Measurements from ENCODE around the gene PAX2.
A peak's percentile ranks its signal among the peaks of the same experiment; 100 is the strongest.
"Not testable (repeated sequence)": the region's sequence is repeated elsewhere in the genome, so short reads cannot be mapped to it uniquely, and the experiment has no call there.

Gene PAX2

GRCh38 chr10:100744987-100745881 is at the start of gene PAX2:
TSS of gene PAX2 (plus strand) at chr10:100745582. CDS start at chr10:100746261, 679 bp downstream.
- Mint-ChIP-seq H3K4me3 (peak within 1 kb of the TSS; percentile 48), H3K4me1 (peaks cover 55% of the 10 kb centered on the region), H3K36me3 (no peaks in the 10 kb centered on the region), H3K27ac (no peak within 1 kb of the TSS), H3K9me3 (no peaks in the 10 kb centered on the region)
- ATAC-seq (no peak), DNase-seq (ENCODE audit: low spot score in 2 of 2) (no peak)

GRCh38 chr10:100696477-100696901 is 48.9 kb upstream of the PAX2 start:
- no peak for DNase-seq (ENCODE audit: low spot score in 2 of 2)
- Mint-ChIP-seq H3K36me3 (no peaks in the 10 kb centered on the region), H3K27ac (peak overlapping the region; percentile 32), H3K4me1 (peaks cover 6% of the 10 kb centered on the region), H3K4me3 (peak overlapping the region; percentile 31), H3K9me3 (no peaks in the 10 kb centered on the region)
- peak; percentile 88 for ATAC-seq

DNA sequence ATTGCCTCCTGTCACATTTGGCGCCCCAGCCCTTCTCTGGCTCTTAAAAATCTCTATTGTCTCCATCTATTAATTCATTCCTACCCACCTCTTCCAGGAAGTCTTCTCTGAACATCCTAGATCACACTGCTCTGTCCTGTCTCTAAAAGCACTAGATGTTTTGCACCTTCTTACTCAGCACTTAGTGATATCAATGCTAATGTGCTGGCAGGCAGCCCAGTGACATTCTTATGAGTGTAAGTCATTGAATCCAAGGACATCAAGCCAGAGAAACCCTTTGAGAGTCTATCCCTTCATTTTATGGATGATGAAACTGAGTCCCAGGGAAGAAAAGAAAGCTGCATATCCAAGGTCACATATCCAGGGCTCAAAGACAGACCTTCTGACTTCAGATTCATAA is 48.3 kb upstream of the PAX2 start:
- Mint-ChIP-seq H3K9me3 (no peaks in the 10 kb centered on the region), H3K4me3 (no peak overlapping the region), H3K4me1 (peaks cover 6% of the 10 kb centered on the region), H3K36me3 (no peaks in the 10 kb centered on the region), H3K27ac (no peak overlapping the region)
- ATAC-seq, result peak; percentile 71
- DNase-seq (ENCODE audit: low spot score in 2 of 2), result no peak

GRCh38 chr10:100697631-100698030 is 47.8 kb upstream of the PAX2 start:
- no peak for ATAC-seq

GRCh38 chr10:100701704-100702103 is 43.7 kb upstream of the PAX2 start:
- not testable (repeated sequence) for H3K4me3 Mint-ChIP-seq; H3K4me1 Mint-ChIP-seq; H3K36me3 Mint-ChIP-seq; ATAC-seq; H3K27ac Mint-ChIP-seq; DNase-seq (ENCODE audit: low spot score in 2 of 2); H3K9me3 Mint-ChIP-seq

More at GRCh38 chr10:100697631-100698030, 47.8 kb upstream of the PAX2 start:
- no peak overlapping the region for H3K27ac Mint-ChIP-seq
- H3K36me3 Mint-ChIP-seq, result no peaks in the 10 kb centered on the region
- no peak for DNase-seq (ENCODE audit: low spot score in 2 of 2)
- no peak overlapping the region for H3K4me3 Mint-ChIP-seq
- peaks cover 6% of the 10 kb centered on the region for H3K4me1 Mint-ChIP-seq
- no peaks in the 10 kb centered on the region for H3K9me3 Mint-ChIP-seq

DNA sequence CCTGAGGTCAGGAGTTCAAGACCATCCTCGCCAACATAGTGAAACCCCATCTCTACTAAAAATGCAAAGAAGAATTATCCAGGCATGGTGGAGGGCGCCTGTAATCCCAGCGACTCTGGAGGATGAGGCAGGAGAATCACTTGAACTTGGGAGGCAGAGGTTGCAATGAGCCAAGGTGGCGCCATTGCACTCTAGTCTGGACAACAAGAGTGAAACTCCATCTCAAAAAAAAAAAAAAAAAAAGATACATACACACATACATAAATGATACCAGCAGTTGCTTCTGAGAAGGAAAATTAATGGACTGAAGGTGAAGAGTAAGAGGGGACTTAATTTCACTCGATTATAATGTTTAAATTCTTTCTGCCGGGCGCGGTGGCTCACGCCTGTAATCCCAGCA is 40.2 kb upstream of the PAX2 start:
- H3K27ac Mint-ChIP-seq, result no peak overlapping the region
- ATAC-seq, result no peak
- H3K9me3 Mint-ChIP-seq, result no peaks in the 10 kb centered on the region
- DNase-seq (ENCODE audit: low spot score in 2 of 2), result no peak
- no peaks in the 10 kb centered on the region for H3K4me1 Mint-ChIP-seq
- H3K4me3 Mint-ChIP-seq, result no peak overlapping the region
- no peaks in the 10 kb centered on the region for H3K36me3 Mint-ChIP-seq

- Mint-ChIP-seq H3K27ac (no peak overlapping the region), H3K36me3 (no peaks in the 10 kb centered on the region), H3K4me3 (no peak overlapping the region), H3K9me3 (no peaks in the 10 kb centered on the region), H3K4me1 (no peaks in the 10 kb centered on the region)
- ATAC-seq (no peak), DNase-seq (ENCODE audit: low spot score in 2 of 2) (no peak)
These were observed 38.0 kb upstream of the PAX2 start for GRCh38 chr10:100707261-100707848.

- no peak for ATAC-seq
- no peak for DNase-seq (ENCODE audit: low spot score in 2 of 2)
- Mint-ChIP-seq H3K4me3 (no peak overlapping the region), H3K9me3 (no peaks in the 10 kb centered on the region), H3K4me1 (peaks cover 6% of the 10 kb centered on the region), H3K27ac (no peak overlapping the region), H3K36me3 (no peaks in the 10 kb centered on the region)
These were observed 36.0 kb upstream of the PAX2 start for GRCh38 chr10:100709146-100710082.

DNA sequence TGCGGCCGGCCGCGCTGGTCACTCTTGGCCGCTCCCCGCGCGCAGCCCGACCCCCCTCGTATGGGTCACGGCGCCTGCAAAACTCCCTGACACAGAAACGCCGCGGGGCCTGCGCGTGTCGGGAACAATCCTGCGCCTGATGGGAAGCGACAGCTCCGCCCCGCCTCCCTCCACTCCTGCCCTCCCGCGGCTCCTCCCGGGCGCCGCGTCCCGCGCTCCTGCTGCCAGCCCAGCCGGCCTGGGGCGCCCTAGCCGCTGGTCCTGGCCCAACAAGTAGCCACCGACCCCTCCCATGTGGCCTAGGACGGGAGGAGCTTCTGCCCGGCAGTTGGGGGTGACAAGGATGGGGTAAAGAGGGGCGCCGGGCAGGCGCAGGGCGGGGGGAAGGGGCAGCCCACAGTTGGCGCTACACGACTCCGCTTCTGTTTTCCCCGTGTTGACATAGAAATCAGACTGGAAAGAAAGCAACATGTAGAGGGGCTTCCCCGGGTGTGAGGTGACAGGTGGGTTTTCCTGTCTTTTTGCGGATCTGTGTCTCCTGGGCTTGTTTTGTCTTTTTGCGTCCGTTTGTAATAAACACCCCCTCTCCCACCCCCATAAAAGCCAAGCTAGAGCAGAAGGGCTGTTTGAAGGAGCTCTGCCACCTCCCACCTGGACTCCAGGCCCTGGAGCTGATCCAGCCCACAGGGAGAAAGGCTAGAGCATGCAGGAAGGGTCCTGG is 35.1 kb upstream of the PAX2 start:
- Mint-ChIP-seq H3K4me3 (no peak overlapping the region), H3K36me3 (no peaks in the 10 kb centered on the region), H3K27ac (no peak overlapping the region), H3K4me1 (peaks cover 10% of the 10 kb centered on the region), H3K9me3 (no peaks in the 10 kb centered on the region)
- no peak for DNase-seq (ENCODE audit: low spot score in 2 of 2)
- ATAC-seq, result no peak

GRCh38 chr10:100713049-100713858 is 32.1 kb upstream of the PAX2 start:
- Mint-ChIP-seq H3K9me3 (no peaks in the 10 kb centered on the region), H3K36me3 (no peaks in the 10 kb centered on the region), H3K27ac (no peak overlapping the region), H3K4me3 (peak overlapping the region; percentile 21), H3K4me1 (peaks cover 16% of the 10 kb centered on the region)
- DNase-seq (ENCODE audit: low spot score in 2 of 2) (no peak), ATAC-seq (no peak)

DNA sequence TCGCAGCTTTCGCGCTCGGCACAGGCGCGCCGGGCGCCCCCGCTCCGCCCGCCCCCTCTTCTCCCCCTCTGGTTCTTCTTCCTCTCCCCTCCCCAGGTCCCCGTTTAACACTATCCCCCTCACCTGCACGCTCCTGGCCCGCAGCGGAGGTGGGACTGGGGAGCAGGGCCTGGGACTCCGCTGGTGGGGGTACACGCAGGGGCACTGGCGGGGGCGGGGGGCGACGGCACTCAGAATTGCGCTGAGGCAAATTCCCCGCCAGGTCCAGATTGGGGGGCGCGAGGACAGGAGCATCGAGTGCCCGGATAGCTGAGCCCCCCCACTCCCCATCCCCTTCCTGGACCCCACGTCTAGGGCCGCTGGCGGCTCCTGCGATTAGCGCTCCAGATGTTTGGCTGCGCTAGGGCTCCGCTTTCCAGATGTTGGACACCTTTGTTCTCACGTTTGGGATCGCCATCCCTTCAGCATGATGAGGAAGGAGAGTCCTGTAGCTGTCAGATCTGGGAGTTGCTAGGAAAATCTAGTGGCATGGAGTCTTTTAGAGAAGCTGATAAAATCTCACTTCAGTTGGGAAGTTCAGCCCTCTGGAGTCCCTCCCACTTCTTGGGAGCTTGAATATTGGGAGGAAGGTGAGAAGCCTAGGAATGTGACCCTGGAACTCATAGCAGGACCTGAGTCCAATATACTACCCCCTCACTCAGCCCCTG is 31.4 kb upstream of the PAX2 start:
- DNase-seq (ENCODE audit: low spot score in 2 of 2), result no peak
- no peak for ATAC-seq
- H3K4me3 Mint-ChIP-seq, result no peak overlapping the region
- H3K36me3 Mint-ChIP-seq, result no peaks in the 10 kb centered on the region
- H3K9me3 Mint-ChIP-seq, result no peaks in the 10 kb centered on the region
- H3K27ac Mint-ChIP-seq, result no peak overlapping the region
- H3K4me1 Mint-ChIP-seq, result peaks cover 16% of the 10 kb centered on the region

DNA sequence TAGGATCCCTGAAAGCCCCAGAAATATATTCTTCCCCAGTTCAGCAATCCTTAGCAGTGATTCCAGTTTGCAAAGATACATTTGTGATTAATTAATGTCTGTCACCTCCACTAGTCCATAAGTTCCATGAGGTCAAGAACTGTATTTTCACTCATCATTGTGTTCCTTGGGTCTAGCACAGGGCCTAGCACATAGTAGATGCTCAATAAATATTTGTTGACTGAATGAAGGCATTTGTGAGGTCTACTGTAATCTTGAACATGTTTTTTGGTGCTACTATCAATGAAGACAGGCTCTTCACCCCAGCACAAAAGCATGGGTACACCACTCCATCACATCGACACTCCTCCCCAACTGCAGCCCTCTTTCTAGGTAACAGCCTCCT is 30.8 kb upstream of the PAX2 start:
- Mint-ChIP-seq H3K4me3 (no peak overlapping the region), H3K36me3 (no peaks in the 10 kb centered on the region), H3K27ac (no peak overlapping the region), H3K9me3 (no peaks in the 10 kb centered on the region), H3K4me1 (peaks cover 16% of the 10 kb centered on the region)
- ATAC-seq, result no peak
- DNase-seq (ENCODE audit: low spot score in 2 of 2), result no peak

DNA sequence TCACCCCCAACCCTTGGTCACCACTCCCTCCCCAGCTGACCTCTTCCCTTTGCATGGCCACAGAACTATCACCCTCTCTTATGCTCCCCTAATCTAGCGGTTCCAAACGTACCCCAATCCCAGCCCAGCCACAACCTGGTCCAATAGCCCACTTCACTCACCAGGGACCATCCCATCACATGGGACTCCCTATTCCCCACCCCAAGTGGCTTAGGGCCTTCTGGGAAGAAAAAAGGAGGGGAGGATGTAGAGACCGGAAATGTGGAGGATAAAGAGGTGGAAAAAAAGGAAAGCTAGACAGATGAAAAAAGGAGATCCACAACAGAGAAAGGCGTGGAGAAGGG is 30.3 kb upstream of the PAX2 start:
- no peaks in the 10 kb centered on the region for H3K9me3 Mint-ChIP-seq
- ATAC-seq (no peak), DNase-seq (ENCODE audit: low spot score in 2 of 2) (no peak)
- H3K36me3 Mint-ChIP-seq, result no peaks in the 10 kb centered on the region
- H3K4me3 Mint-ChIP-seq, result peak overlapping the region; percentile 27
- peaks cover 16% of the 10 kb centered on the region for H3K4me1 Mint-ChIP-seq
- no peak overlapping the region for H3K27ac Mint-ChIP-seq

Measured in stimulated activated effector memory CD8-positive, alpha-beta T cell treated with anti-CD3 and anti-CD28 coated beads, Interleukin-12 subunit alpha, Interleukin-12 subunit beta, amount 100 ng/mL, for 72 hours (primary cell).